A673 (cell line): ENCODE measurements around the gene BCL6. TPM values are rescaled to one million over a fixed set of nuclear protein-coding genes. Genes with fewer than 3 reads are reported as not detected.

Source experiments
- BruUV-seq: library from RNA; stranded (reverse); fragments of 400-500 nt; replicated peaks from 2 replicates; lab custom pipeline; 2021; lab: Mats Ljungman, UMichigan
- CTCF ChIA-PET: fragments of 300-600 bp; sonication (Branson Sonifier 250); formaldehyde crosslinking; loops from one replicate; lab custom pipeline; 2022; ENCODE audit warnings: antibody characterized with exemption; lab: Charles Lee
- POLR2A ChIA-PET: fragments of 300-600 bp; sonication (Branson Sonifier 250); formaldehyde crosslinking; loops from one replicate; lab custom pipeline; 2022; ENCODE audit warnings: antibody characterized with exemption; ENCODE audit not compliant: low non-redundant PET; lab: Charles Lee
- DNase-seq: peaks from one replicate; pipeline ENCODE4 v3.0.0-alpha.2; 2015; ENCODE audit warnings: low spot score
- H3K27ac ChIP-seq: fragments of 200-600 bp; sonication (generic); 2 replicates; pipeline ENCODE4 v1.5.1; 2016; ENCODE audit warnings: mixed run types, low read depth, mild to moderate bottlenecking, mixed read lengths, antibody characterized with exemption, low read length; ENCODE audit not compliant: poor library complexity, severe bottlenecking
- H3K27me3 ChIP-seq: fragments of 200-600 bp; sonication (generic); replicated peaks from 2 replicates; pipeline ENCODE4 v1.6.1; 2017; ENCODE audit warnings: mixed run types, low read depth, mild to moderate bottlenecking, mixed read lengths, antibody characterized with exemption, low read length; ENCODE audit not compliant: insufficient read depth, poor library complexity
- H3K36me3 ChIP-seq: fragments of 200-600 bp; sonication (generic); 2 replicates; pipeline ENCODE4 v1.6.1; 2016; ENCODE audit warnings: mixed run types, mild to moderate bottlenecking, mixed read lengths, antibody characterized with exemption, low read length; ENCODE audit not compliant: insufficient read depth, poor library complexity, severe bottlenecking
- H3K4me1 ChIP-seq: fragments of 200-600 bp; sonication (generic); 2 replicates; pipeline ENCODE4 v1.6.1; 2017; ENCODE audit warnings: mixed run types, mild to moderate bottlenecking, mixed read lengths, antibody characterized with exemption, low read length; ENCODE audit not compliant: insufficient read depth, poor library complexity, severe bottlenecking
- H3K4me3 ChIP-seq: fragments of 200-600 bp; sonication (generic); 2 replicates; pipeline ENCODE4 v1.5.1; 2016; ENCODE audit warnings: low read depth, mixed run types, mild to moderate bottlenecking, mixed read lengths, low read length; ENCODE audit not compliant: poor library complexity, severe bottlenecking
- H3K9me3 ChIP-seq: fragments of 200-600 bp; sonication (generic); 2 replicates; pipeline ENCODE4 v1.6.1; 2016; ENCODE audit warnings: mixed run types, low read depth, mild to moderate bottlenecking, mixed read lengths, antibody characterized with exemption, low read length; ENCODE audit not compliant: poor library complexity, severe bottlenecking
- EZH2 ChIP-seq: fragments of 200-600 bp; sonication (generic); IDR thresholded peaks from 2 replicates; pipeline ENCODE4 v1.6.1; 2017; ENCODE audit warnings: borderline replicate concordance, low read depth, mild to moderate bottlenecking, mixed read lengths, antibody characterized with exemption, low read length; ENCODE audit not compliant: poor library complexity, severe bottlenecking
- intact Hi-C: fragments of 100-400 bp; cut with micrococcal nuclease; formaldehyde crosslinking; loops from one replicate; pipeline ENCODE4 v1.10.0; 2022; ENCODE audit not compliant: unreplicated experiment
- total RNA-seq: library from RNA; stranded (reverse); gene quantifications from 2 replicates; pipeline ENCODE4 v1.2.3, GENCODE V29; 2021
- TF ChIP-seq, protein P1 (sequence below): fragments of 300-800, 200-600 bp; sonication (generic); conservative IDR thresholded peaks from 2 replicates; pipeline ENCODE4 v1.5.1; 2017; ENCODE audit warnings: low read depth, mild to moderate bottlenecking, antibody characterized with exemption, low read length, moderate library complexity, mixed read lengths

The BCL6 gene
- total RNA-seq, 1 experiment from 2014 or later, result 30.3 TPM

GRCh38 chr3:187689984-187690383 lies 55.3 kb downstream of the BCL6 start:
- H3K27ac ChIP-seq, result no peak overlapping the region
- intact Hi-C loops, result no loop called here
- no peaks in the 10 kb centered on the region for H3K36me3 ChIP-seq
- no peaks in the 10 kb centered on the region for H3K4me1 ChIP-seq
- BruUV-seq, result no TSS peak
- ChIA-PET CTCF (no interaction called here), POLR2A (no interaction called here)
- TF ChIP-seq, protein P1, sequence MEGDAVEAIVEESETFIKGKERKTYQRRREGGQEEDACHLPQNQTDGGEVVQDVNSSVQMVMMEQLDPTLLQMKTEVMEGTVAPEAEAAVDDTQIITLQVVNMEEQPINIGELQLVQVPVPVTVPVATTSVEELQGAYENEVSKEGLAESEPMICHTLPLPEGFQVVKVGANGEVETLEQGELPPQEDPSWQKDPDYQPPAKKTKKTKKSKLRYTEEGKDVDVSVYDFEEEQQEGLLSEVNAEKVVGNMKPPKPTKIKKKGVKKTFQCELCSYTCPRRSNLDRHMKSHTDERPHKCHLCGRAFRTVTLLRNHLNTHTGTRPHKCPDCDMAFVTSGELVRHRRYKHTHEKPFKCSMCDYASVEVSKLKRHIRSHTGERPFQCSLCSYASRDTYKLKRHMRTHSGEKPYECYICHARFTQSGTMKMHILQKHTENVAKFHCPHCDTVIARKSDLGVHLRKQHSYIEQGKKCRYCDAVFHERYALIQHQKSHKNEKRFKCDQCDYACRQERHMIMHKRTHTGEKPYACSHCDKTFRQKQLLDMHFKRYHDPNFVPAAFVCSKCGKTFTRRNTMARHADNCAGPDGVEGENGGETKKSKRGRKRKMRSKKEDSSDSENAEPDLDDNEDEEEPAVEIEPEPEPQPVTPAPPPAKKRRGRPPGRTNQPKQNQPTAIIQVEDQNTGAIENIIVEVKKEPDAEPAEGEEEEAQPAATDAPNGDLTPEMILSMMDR, result no peak
- no peak for TF ChIP-seq EZH2
- no peaks in the 10 kb centered on the region for H3K9me3 ChIP-seq
- no peaks in the 10 kb centered on the region for H3K27me3 ChIP-seq
- H3K4me3 ChIP-seq, result no peak overlapping the region
- DNase-seq, result no peak

DNA sequence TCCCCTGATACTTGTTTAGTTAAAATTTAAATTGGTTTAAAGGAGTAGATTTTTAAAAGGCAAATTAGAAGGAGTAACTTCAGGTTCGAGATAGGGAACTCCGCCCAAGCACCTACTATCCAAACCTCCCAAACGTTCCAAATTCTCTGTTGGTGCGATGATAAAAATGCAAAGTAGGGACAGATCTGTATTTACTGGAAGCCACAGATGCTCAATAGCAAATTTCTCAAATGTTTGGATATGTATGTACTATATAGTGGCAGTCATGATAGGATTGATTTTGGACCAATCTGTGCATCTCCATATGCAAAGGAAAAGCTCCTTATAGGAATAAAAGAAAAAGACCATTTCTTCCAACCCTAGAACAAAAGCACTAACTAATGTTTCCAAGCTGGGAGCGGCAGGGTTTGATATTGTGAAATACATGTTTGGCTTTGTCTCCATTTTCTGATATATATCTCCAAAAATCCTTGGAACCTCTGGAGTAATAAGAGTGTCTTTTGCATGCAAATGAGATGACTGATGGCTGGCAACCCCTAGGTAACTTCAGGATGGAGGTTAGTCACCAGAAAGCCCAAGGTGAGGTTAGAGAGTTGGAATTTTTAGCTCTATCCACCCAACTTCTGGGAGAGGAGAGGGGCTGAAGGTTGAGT lies 58.5 kb downstream of the BCL6 start:
- no peak for TF ChIP-seq EZH2
- TF ChIP-seq, protein P1, result no peak
- no peak for DNase-seq

DNA sequence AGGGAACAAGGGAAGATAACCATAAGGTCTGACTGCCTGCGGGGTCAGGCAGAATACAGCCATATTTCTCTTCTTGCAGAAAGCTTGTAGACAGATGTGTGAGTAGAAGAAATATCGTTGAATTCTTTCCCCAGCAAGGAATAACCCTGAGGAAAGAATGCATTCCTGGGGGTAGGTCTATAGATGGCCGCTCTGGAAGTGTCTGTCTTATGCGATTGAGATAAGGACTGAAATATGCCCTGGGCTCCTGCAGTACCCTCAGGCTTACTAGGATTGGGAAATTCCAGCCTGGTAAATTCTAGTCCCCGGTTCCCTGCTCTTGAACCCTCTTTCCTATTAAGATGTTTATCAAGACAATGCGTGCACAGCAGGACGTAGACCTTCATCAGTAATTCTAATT lies 59.3 kb downstream of the BCL6 start:
- H3K27me3 ChIP-seq, result no peaks in the 10 kb centered on the region
- H3K4me3 ChIP-seq, result no peak overlapping the region
- no peak for DNase-seq
- no peaks in the 10 kb centered on the region for H3K9me3 ChIP-seq
- intact Hi-C loops, result no loop called here
- H3K27ac ChIP-seq, result no peak overlapping the region
- ChIA-PET CTCF (no interaction called here), POLR2A (no interaction called here)
- no peaks in the 10 kb centered on the region for H3K36me3 ChIP-seq
- H3K4me1 ChIP-seq, result no peaks in the 10 kb centered on the region
- BruUV-seq, result no TSS peak
- no peak for TF ChIP-seq EZH2
- TF ChIP-seq, protein P1, result no peak

More for the DNA sequence above, 58.5 kb downstream of the BCL6 start:
- Histone ChIP-seq H3K4me3 (no peak overlapping the region), H3K27me3 (no peaks in the 10 kb centered on the region), H3K36me3 (no peaks in the 10 kb centered on the region), H3K4me1 (no peaks in the 10 kb centered on the region), H3K9me3 (no peaks in the 10 kb centered on the region), H3K27ac (no peak overlapping the region)
- no TSS peak for BruUV-seq
- CTCF ChIA-PET, result no interaction called here
- POLR2A ChIA-PET, result no interaction called here
- intact Hi-C loops, result no loop called here
